ENCODE results near the gene CACNA1G.

Gene CACNA1G

DNA sequence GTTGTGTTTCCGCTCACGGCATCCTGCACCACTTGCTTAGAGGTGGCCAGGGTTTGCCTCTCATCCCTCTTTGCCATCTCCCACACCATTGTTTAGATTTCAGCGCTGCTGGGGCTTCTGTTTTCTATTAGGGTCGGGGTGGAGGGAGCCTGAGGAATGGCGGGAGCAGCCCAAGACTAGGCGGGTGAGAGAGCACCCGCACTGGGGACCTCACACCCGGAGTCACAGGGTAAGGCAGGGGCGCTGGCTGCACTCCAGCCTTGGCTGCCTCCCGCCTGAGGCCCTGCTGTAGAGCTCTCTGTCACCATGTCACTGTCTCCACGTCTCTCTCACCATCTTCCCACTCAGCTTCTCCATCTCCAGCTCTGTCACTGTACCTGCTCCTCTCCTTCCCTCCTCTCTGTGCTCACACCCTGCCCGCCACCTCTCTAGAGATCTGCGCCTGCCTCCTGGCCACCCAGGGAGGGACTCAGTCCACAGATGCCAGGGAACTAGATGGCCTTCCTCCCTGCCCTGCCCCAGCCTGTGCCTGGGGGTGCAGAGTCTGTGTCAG lies 41.4 kb downstream of the CACNA1G start:
- Histone ChIP-seq H3F3A (ENCODE audit: low read depth) (no peaks in the 10 kb centered on the region), H3K36me3 (ENCODE audit: insufficient read depth, low read length) (no peaks in the 10 kb centered on the region), H3K4me2 (ENCODE audit: low read depth, low read length, poor library complexity, severe bottlenecking) (no peak overlapping the region), H3K27me3 (ENCODE audit: insufficient read depth, low read length, poor library complexity, severe bottlenecking) (no peaks in the 10 kb centered on the region), H3K9me2 (replicated peaks; ENCODE audit: low read depth, low read length) (no peaks in the 10 kb centered on the region), H4K20me1 (ENCODE audit: insufficient read depth, low read length, poor library complexity, severe bottlenecking) (no peaks in the 10 kb centered on the region), H3K4me3 (ENCODE audit: low read length, poor library complexity, severe bottlenecking) (no peak overlapping the region), H3K9me3 (ENCODE audit: insufficient read depth, low read depth, low read length) (no peaks in the 10 kb centered on the region), H3K9ac (ENCODE audit: low read depth, low read length, poor library complexity, severe bottlenecking) (no peak overlapping the region), H2AFZ (ENCODE audit: low read length) (no peak overlapping the region), H3K79me2 (ENCODE audit: insufficient read depth, low read length) (no peaks in the 10 kb centered on the region), H3K4me1 (ENCODE audit: insufficient read depth, low read length, poor library complexity, severe bottlenecking) (no peaks in the 10 kb centered on the region)
- no peak for TF ChIP-seq CTCF (conservative IDR thresholded peaks at IDR 0.05; ENCODE audit: low read length)

DNA sequence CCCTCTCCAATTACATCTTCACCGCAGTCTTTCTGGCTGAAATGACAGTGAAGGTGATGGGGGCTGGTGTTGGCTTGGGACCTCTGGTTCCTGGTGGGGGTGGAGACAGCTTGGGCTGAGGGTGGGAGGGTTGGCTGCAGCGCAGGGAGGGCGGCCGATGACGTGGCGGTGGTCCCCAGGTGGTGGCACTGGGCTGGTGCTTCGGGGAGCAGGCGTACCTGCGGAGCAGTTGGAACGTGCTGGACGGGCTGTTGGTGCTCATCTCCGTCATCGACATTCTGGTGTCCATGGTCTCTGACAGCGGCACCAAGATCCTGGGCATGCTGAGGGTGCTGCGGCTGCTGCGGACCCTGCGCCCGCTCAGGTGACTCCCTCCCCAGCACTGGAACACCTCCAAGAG lies 42.3 kb downstream of the CACNA1G start:
- H2AFZ ChIP-seq (ENCODE audit: low read length): no peak overlapping the region
- H3F3A ChIP-seq (ENCODE audit: low read depth): no peaks in the 10 kb centered on the region
- no peak overlapping the region for H3K4me2 ChIP-seq (ENCODE audit: low read depth, low read length, poor library complexity, severe bottlenecking)
- H3K36me3 ChIP-seq (ENCODE audit: insufficient read depth, low read length): no peaks in the 10 kb centered on the region
- H4K20me1 ChIP-seq (ENCODE audit: insufficient read depth, low read length, poor library complexity, severe bottlenecking): no peaks in the 10 kb centered on the region
- H3K79me2 ChIP-seq (ENCODE audit: insufficient read depth, low read length): no peaks in the 10 kb centered on the region
- H3K9me2 ChIP-seq (replicated peaks; ENCODE audit: low read depth, low read length): no peaks in the 10 kb centered on the region
- no peaks in the 10 kb centered on the region for H3K9me3 ChIP-seq (ENCODE audit: insufficient read depth, low read depth, low read length)
- H3K4me3 ChIP-seq (ENCODE audit: low read length, poor library complexity, severe bottlenecking): no peak overlapping the region
- TF ChIP-seq CTCF (conservative IDR thresholded peaks at IDR 0.05; ENCODE audit: low read length) (no peak), EZH2phosphoT487 (IDR thresholded peaks at IDR 0.05; ENCODE audit: borderline replicate concordance) (no peak)
- no peak overlapping the region for H3K9ac ChIP-seq (ENCODE audit: low read depth, low read length, poor library complexity, severe bottlenecking)
- H3K27me3 ChIP-seq (ENCODE audit: insufficient read depth, low read length, poor library complexity, severe bottlenecking): no peaks in the 10 kb centered on the region
- no peaks in the 10 kb centered on the region for H3K4me1 ChIP-seq (ENCODE audit: insufficient read depth, low read length, poor library complexity, severe bottlenecking)

DNA sequence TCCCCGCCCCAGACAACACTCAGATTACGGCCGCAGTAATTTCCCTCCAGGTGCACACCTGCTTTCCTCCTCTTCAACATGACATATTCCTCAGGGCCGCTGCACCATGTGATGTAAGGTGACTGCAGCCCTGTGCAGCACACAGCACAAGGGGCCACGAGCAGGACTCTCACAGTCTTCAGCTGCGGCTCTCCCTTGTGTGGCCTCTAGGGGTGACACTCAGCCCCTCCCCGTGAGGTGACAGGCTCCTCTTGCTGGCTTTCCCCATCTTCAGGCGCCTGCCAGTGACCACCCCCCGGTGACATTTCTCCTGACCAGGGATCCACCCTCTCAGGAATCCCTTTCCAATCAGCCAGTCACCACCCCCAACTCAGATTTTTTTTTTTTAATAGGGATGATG lies 42.8 kb downstream of the CACNA1G start:
- Histone ChIP-seq H3K4me3 (ENCODE audit: low read length, poor library complexity, severe bottlenecking) (no peak overlapping the region), H3K9ac (ENCODE audit: low read depth, low read length, poor library complexity, severe bottlenecking) (no peak overlapping the region), H3F3A (ENCODE audit: low read depth) (no peaks in the 10 kb centered on the region), H3K9me2 (replicated peaks; ENCODE audit: low read depth, low read length) (no peaks in the 10 kb centered on the region), H3K36me3 (ENCODE audit: insufficient read depth, low read length) (no peaks in the 10 kb centered on the region), H4K20me1 (ENCODE audit: insufficient read depth, low read length, poor library complexity, severe bottlenecking) (no peaks in the 10 kb centered on the region), H3K4me1 (ENCODE audit: insufficient read depth, low read length, poor library complexity, severe bottlenecking) (no peaks in the 10 kb centered on the region), H3K27me3 (ENCODE audit: insufficient read depth, low read length, poor library complexity, severe bottlenecking) (no peaks in the 10 kb centered on the region), H3K4me2 (ENCODE audit: low read depth, low read length, poor library complexity, severe bottlenecking) (no peak overlapping the region), H3K79me2 (ENCODE audit: insufficient read depth, low read length) (no peaks in the 10 kb centered on the region), H2AFZ (ENCODE audit: low read length) (no peak overlapping the region), H3K9me3 (ENCODE audit: insufficient read depth, low read depth, low read length) (no peaks in the 10 kb centered on the region)
- TF ChIP-seq CTCF (conservative IDR thresholded peaks at IDR 0.05; ENCODE audit: low read length) (peak; percentile 49), EZH2phosphoT487 (IDR thresholded peaks at IDR 0.05; ENCODE audit: borderline replicate concordance) (no peak)

All from Loucy (cell line).